ENCODE results near the gene NR2C1.

Gene NR2C1

DNA sequence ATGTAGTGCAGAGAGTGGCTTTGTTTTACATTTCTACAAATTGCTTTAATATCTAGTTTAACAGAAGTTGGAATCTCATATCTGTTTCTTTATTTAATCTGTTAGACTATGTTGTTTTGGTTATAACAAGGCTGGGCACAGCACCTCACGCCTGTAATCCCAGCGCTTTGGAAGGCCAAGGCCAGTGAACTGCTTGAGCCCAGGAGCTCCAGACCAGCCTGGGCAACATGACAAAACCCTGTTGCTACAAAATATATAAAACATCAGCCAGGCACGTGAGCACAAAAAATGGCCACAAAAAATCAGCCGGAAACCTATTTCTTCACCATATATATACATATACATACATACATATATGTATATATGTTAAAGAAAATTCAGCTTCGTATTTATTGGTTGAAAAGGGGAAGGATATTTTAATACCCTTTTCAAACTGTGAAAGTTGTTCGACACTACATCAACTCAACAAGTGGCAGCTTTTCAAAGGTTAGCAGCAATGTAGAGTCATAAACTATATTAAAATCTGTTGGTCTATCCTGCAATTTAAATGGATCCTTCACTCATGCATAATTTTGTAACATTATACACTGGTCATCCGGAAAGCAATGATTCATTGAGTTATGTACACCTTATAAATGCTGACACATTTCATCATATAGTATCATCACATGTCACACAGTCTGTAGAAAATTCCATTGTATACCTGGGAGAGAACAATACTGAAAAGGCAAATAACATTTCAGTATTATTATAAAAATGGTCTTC is 7.1 kb downstream of the NR2C1 start:
- H3K4me3 ChIP-seq (ENCODE audit: low read depth, low read length), result no peak overlapping the region
- no peak for DNase-seq (ENCODE audit: low read depth)
- TF ChIP-seq, protein P1, sequence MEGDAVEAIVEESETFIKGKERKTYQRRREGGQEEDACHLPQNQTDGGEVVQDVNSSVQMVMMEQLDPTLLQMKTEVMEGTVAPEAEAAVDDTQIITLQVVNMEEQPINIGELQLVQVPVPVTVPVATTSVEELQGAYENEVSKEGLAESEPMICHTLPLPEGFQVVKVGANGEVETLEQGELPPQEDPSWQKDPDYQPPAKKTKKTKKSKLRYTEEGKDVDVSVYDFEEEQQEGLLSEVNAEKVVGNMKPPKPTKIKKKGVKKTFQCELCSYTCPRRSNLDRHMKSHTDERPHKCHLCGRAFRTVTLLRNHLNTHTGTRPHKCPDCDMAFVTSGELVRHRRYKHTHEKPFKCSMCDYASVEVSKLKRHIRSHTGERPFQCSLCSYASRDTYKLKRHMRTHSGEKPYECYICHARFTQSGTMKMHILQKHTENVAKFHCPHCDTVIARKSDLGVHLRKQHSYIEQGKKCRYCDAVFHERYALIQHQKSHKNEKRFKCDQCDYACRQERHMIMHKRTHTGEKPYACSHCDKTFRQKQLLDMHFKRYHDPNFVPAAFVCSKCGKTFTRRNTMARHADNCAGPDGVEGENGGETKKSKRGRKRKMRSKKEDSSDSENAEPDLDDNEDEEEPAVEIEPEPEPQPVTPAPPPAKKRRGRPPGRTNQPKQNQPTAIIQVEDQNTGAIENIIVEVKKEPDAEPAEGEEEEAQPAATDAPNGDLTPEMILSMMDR (conservative IDR thresholded peaks at IDR 0.05; ENCODE audit: low read depth, low read length), result no peak

DNA sequence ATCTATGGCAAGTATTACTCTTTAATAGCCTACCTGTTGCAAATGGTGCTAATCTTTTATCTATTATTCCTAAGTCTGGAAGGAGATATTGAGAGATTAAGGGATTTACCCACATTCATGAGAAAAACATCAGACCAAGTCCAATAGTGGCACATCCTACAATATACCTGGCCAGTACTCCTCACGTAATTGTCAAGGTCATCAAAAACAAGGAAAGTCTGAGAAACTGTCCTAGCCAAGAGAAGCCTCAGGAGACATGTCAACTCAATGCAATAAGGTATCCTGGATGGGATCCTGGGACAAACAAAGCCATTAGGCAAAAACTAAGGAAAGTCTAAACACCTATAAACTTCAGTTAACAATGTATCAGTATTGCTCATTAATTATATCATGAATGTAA is 12.5 kb downstream of the NR2C1 start:
- TF ChIP-seq, protein P1 (conservative IDR thresholded peaks at IDR 0.05; ENCODE audit: low read depth, low read length), result no peak
- DNase-seq (ENCODE audit: low read depth), result no peak
- no peak overlapping the region for H3K4me3 ChIP-seq (ENCODE audit: low read depth, low read length)

- H3K4me3 ChIP-seq (ENCODE audit: low read depth, low read length), result no peak overlapping the region
- DNase-seq (ENCODE audit: low read depth), result no peak
- TF ChIP-seq, protein P1 (conservative IDR thresholded peaks at IDR 0.05; ENCODE audit: low read depth, low read length), result no peak
Observed at GRCh38 chr12:95059984-95060383, 13.4 kb downstream of the NR2C1 start.

- TF ChIP-seq, protein P1 (conservative IDR thresholded peaks at IDR 0.05; ENCODE audit: low read depth, low read length), result no peak
- DNase-seq (ENCODE audit: low read depth), result no peak
- no peak overlapping the region for H3K4me3 ChIP-seq (ENCODE audit: low read depth, low read length)
Observed at GRCh38 chr12:95057424-95057823, 16.0 kb downstream of the NR2C1 start.

DNA sequence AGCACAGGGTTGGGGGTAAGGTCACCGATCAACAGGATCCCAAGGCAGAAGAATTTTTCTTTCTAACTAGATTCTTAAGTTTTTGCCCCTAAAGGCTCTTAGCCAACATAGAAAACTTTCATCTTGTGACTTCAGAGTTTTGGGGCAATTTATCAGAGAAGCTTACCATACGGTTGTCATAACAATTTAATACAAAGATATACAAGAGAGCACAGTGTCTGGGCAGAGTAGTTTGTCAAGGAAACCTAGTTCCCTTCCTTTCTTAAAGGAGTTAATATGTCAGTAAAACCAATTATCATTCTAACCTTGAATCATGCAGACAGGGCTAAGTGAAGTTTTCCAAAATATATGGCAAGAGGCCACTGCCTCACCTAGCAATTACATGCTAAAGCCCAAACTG is 18.4 kb downstream of the NR2C1 start:
- TF ChIP-seq, protein P1 (conservative IDR thresholded peaks at IDR 0.05; ENCODE audit: low read depth, low read length), result no peak
- no peak overlapping the region for H3K4me3 ChIP-seq (ENCODE audit: low read depth, low read length)
- DNase-seq (ENCODE audit: low read depth), result no peak

- TF ChIP-seq, protein P1 (conservative IDR thresholded peaks at IDR 0.05; ENCODE audit: low read depth, low read length), result no peak
- no peak overlapping the region for H3K4me3 ChIP-seq (ENCODE audit: low read depth, low read length)
- peak; percentile 44 for DNase-seq (ENCODE audit: low read depth)
Observed at GRCh38 chr12:95054206-95054605, 19.2 kb downstream of the NR2C1 start.

DNA sequence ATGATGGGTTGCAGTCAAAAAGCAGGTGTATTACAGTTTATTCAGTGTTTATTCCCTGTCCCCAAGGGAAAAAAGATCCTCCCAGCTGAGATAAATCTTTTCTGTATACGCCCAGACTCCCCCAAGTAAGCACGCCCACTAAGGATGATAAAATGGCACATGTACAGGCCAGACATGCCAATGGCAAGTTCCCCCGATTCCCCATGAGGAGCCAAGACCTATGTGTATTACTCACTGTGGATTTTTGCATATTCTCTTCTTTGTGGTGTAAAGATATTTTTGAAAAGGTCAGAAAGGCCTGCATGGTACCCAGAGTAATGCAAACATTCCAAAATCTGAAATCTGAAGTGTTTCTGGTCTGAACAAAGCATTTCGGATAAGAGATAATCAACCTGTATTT is 22.2 kb downstream of the NR2C1 start:
- peak; percentile 25 for DNase-seq (ENCODE audit: low read depth)

More for the DNA sequence above, 22.2 kb downstream of the NR2C1 start:
- H3K4me3 ChIP-seq (ENCODE audit: low read depth, low read length), result no peak overlapping the region
- TF ChIP-seq, protein P1 (conservative IDR thresholded peaks at IDR 0.05; ENCODE audit: low read depth, low read length), result no peak

All from choroid plexus epithelial cell (primary cell).